EL (cell line): Measurements from ENCODE around the gene ZNF480.
"Not testable (repeated sequence)": the region's sequence is repeated elsewhere in the genome, so short reads cannot be mapped to it uniquely, and the experiment has no call there.

Experiments used
- DNase-seq: peaks from one replicate; pipeline ENCODE4 v3.0.0-alpha.2; 2016

The ZNF480 gene

GRCh38 chr19:52296773-52297600 is at the start of gene ZNF480:
ZNF480 (plus strand) TSS chr19:52297169; CDS start chr19:52300413, 3,244 bp downstream.
- DNase-seq: peak; percentile 73

- peak; percentile 48 for DNase-seq
Measured at GRCh38 chr19:52248241-52248640, 48.7 kb upstream of the ZNF480 start.

- no peak for DNase-seq
Measured at GRCh38 chr19:52258426-52258825, 38.5 kb upstream of the ZNF480 start.

GRCh38 chr19:52265556-52265955 is 31.4 kb upstream of the ZNF480 start:
- not testable (repeated sequence) for DNase-seq

- DNase-seq: peak; percentile 95
Measured at GRCh38 chr19:52269338-52270261, 27.4 kb upstream of the ZNF480 start, which contains the start of gene ZNF766. ZNF766 (plus strand) TSS chr19:52269587; CDS start chr19:52269614, 27 bp downstream.

- peak; percentile 25 for DNase-seq
Measured at GRCh38 chr19:52270266-52270885, 26.6 kb upstream of the ZNF480 start.

- no peak for DNase-seq
Measured at GRCh38 chr19:52273301-52273700, 23.7 kb upstream of the ZNF480 start.

GRCh38 chr19:52274191-52274590 is 22.8 kb upstream of the ZNF480 start:
- no peak for DNase-seq

GRCh38 chr19:52275988-52276387 is 21.0 kb upstream of the ZNF480 start:
- DNase-seq: no peak

GRCh38 chr19:52277471-52277870 is 19.5 kb upstream of the ZNF480 start:
- DNase-seq: no peak

- no peak for DNase-seq
Measured at GRCh38 chr19:52286256-52286655, 10.7 kb upstream of the ZNF480 start.

- no peak for DNase-seq
Measured at GRCh38 chr19:52291781-52292180, 5.2 kb upstream of the ZNF480 start.

GRCh38 chr19:52292946-52293345 is 4.0 kb upstream of the ZNF480 start:
- DNase-seq: not testable (repeated sequence)

GRCh38 chr19:52296400-52296772 is 583 bp upstream of the ZNF480 start:
- no peak for DNase-seq

- peak; percentile 13 for DNase-seq
Measured at GRCh38 chr19:52297601-52298364, 814 bp downstream of the ZNF480 start.

- DNase-seq: peak; percentile 8
Measured at GRCh38 chr19:52307275-52307674, 10.3 kb downstream of the ZNF480 start.

GRCh38 chr19:52322429-52322828 is 25.5 kb downstream of the ZNF480 start:
- no peak for DNase-seq

GRCh38 chr19:52331757-52332156 is 34.8 kb downstream of the ZNF480 start:
- DNase-seq: no peak

GRCh38 chr19:52335768-52336116 is 38.8 kb downstream of the ZNF480 start:
- DNase-seq: no peak

- peak; percentile 86 for DNase-seq
Measured at GRCh38 chr19:52336117-52336790, 39.3 kb downstream of the ZNF480 start, which contains the start of gene ZNF610. ZNF610 (plus strand) TSS chr19:52336243; CDS start chr19:52349173, 12,930 bp downstream.

GRCh38 chr19:52336791-52337381 is 39.9 kb downstream of the ZNF480 start:
- DNase-seq: peak; percentile 4
